Ovary (tissue), 9 donors: Measurements from ENCODE around the gene PNMA8B. TPM values are rescaled to one million over a fixed set of nuclear protein-coding genes. Genes with fewer than 3 reads are reported as not detected.
A peak's percentile ranks its signal among the peaks of the same experiment; 100 is the strongest.

Experiments
- DNase-seq, 5 donors: peaks; one replicate each; pipeline ENCODE4 v3.0.0-alpha.2; 2019 to 2020
- H3K27ac ChIP-seq, 2 donors: fragments of 200-600 bp; one replicate each; pipeline versions ENCODE4 v1.5.1 to v1.8.0; 2019 to 2022
- H3K27me3 ChIP-seq: fragments of 200-600 bp; one replicate; pipeline ENCODE4 v1.8.0; 2022
- H3K36me3 ChIP-seq: fragments of 200-600 bp; sonication (generic); one replicate; pipeline ENCODE4 v1.5.1; 2019
- H3K4me1 ChIP-seq: one replicate; pipeline ENCODE4 v1.8.1; 2013; ENCODE audit warnings: mild to moderate bottlenecking, moderate library complexity; ENCODE audit not compliant: insufficient read depth
- H3K4me3 ChIP-seq: fragments of 200-600 bp; sonication (generic); one replicate; pipeline ENCODE4 v1.5.1; 2017
- H3K9me3 ChIP-seq, 2 donors: fragments of 200-600 bp in 1 of 2; sonication (generic) in 1 of 2; one replicate each; pipeline versions ENCODE4 v1.5.1 to v1.8.1; 2013 to 2019; ENCODE audit warnings: mild to moderate bottlenecking in 1 of 2, moderate library complexity in 1 of 2
- EP300 ChIP-seq: sonication (generic); formaldehyde crosslinking; IDR thresholded peaks from one replicate; pipeline ENCODE4 v1.6.1; 2017; ENCODE audit warnings: antibody characterized with exemption
- POLR2A ChIP-seq: fragments of 450-650 bp; IDR thresholded peaks from one replicate; pipeline ENCODE4 v1.6.1; 2017; ENCODE audit warnings: antibody characterized with exemption, mild to moderate bottlenecking, moderate library complexity
- WGBS, 3 donors: extraction: QIAGEN DNeasy Blood & Tissue Kit in 1 of 3; methylation state at CpG; one replicate each; pipeline versions ENCODE4 v1.1.5 to v1.1.7; 2013 to 2017; 5-methylcytosine and 5-hydroxymethylcytosine counted together
- intact Hi-C, 4 donors: fragments of 100-400 bp; cut with DNase I; formaldehyde crosslinking; loops; one replicate each; pipeline versions ENCODE4 v1.11.0 to v1.15.1; 2022 to 2023
- polyA plus RNA-seq, 2 donors: library from polyadenylated mRNA; stranded (reverse); fragments of 200-250 nt in 1 of 2; fragments of 350-450 nt in 1 of 2; fragmentation: Illumina TruSeq in 1 of 2; extraction: RNeasy Lipid Tissue Mini Kit (QIAGEN cat#74804) in 1 of 2; gene quantifications; one replicate each; pipeline ENCODE4 v1.2.3, GENCODE V29; 2013 to 2014
- total RNA-seq, 7 donors: library from RNA; depleted of rRNA in 2 of 7; stranded (reverse); fragments of >200 nt in 2 of 7; fragmentation: NEBNext Ultra II Directional in 3 of 7; extraction: Animal tissue kit (Norgen Biotek cat#: 25700) in 3 of 7; gene quantifications; one replicate each; pipeline versions ENCODE4 v1.1.0 to v1.2.4, GENCODE V29; 2016 to 2023
- TF ChIP-seq, protein P1 (sequence below), 3 donors: fragments of 450-650 bp in 2 of 3; fragments of 200-600 bp in 1 of 3; IDR thresholded peaks; one replicate each; pipeline versions ENCODE4 v1.5.1 to v1.8.0; 2016 to 2022; ENCODE audit warnings: antibody characterized with exemption in 3 of 3, mild to moderate bottlenecking in 1 of 3
- donor health status: DM: no; HTN: no; CAD: no; lungs with moderate emphysema.
- donor health status: DM: no; HTN: no; CAD: no.
- donor health status: Bipolar disorder and iron deficiency.
- donor health status: DM: yes; HTN: yes; CAD: no.
- donor health status: DM: no; HTN: no; CAD: no.
- donor health status: DM: yes; HTN: yes; CAD: no.

Gene PNMA8B
- total and polyA plus RNA-seq, 9 donors = 0.97 to 10.6 (median 5.3) TPM

DNA sequence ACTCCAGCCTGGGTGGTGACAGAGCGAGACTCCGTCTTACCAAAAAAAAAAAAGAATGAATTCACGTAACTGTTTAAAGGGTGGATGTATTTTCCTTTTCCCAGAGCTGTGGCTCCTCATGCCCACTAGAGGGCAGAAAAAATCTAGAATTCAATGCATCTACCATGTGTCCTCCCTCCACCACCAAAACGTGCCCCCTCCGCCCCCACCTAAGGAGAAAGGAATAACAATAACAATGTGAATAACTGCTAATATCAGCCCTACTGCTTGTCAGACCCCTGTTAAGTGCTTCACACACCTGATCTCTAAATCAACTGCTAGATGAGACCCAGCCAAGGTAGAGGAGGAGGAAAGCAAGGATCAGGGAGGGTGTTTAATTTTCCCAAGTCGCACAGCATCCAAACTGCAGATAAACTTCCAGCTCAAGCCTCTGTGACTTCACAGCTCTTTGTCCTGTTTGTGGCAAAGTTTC lies 20.2 kb upstream of the PNMA8B start:
- no peak for DNase-seq
- WGBS, 3 donors = 12 to 16% (median 15%) methylated on average over 6 of the region's 6 CpGs
- H3K27ac ChIP-seq = no peak overlapping the region
- no peak overlapping the region for H3K4me3 ChIP-seq
- H3K9me3 ChIP-seq = peaks cover 0 to 6% of the 10 kb centered on the region in 2 donors
- no peak for TF ChIP-seq POLR2A
- no peak for TF ChIP-seq EP300
- TF ChIP-seq, protein P1, sequence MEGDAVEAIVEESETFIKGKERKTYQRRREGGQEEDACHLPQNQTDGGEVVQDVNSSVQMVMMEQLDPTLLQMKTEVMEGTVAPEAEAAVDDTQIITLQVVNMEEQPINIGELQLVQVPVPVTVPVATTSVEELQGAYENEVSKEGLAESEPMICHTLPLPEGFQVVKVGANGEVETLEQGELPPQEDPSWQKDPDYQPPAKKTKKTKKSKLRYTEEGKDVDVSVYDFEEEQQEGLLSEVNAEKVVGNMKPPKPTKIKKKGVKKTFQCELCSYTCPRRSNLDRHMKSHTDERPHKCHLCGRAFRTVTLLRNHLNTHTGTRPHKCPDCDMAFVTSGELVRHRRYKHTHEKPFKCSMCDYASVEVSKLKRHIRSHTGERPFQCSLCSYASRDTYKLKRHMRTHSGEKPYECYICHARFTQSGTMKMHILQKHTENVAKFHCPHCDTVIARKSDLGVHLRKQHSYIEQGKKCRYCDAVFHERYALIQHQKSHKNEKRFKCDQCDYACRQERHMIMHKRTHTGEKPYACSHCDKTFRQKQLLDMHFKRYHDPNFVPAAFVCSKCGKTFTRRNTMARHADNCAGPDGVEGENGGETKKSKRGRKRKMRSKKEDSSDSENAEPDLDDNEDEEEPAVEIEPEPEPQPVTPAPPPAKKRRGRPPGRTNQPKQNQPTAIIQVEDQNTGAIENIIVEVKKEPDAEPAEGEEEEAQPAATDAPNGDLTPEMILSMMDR (IDR thresholded peaks at IDR 0.05) = peak in 2 of 3 donors; percentile 22 to 25
- H3K4me1 ChIP-seq = peaks cover 2% of the 10 kb centered on the region
- intact Hi-C loops = loop anchor here in 2 of 4 donors (2.0 to 10.0 kb wide), 2 partner anchors 237 to 241 kb away; no protein-coding TSS in a partner anchor
- no peaks in the 10 kb centered on the region for H3K36me3 ChIP-seq
- no peaks in the 10 kb centered on the region for H3K27me3 ChIP-seq

DNA sequence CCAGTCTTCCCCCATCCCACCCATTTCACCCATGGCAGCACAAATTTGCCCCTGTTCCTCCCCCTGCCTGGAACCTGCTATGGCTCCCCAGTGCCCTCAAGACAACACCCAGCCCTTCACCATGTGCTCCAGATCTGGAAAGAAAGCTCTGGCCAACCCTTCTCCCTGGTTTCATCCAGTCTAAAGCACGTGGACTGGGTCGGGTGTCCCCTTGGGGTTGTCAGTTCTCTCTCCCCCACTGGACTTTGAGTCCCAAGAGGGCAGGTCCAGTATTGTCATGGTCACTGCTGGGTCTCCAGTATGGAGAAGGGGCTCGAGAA lies 19.6 kb upstream of the PNMA8B start:
- no peak overlapping the region for H3K4me3 ChIP-seq
- H3K36me3 ChIP-seq = no peaks in the 10 kb centered on the region
- H3K27ac ChIP-seq = no peak overlapping the region
- peaks cover 0 to 6% of the 10 kb centered on the region in 2 donors for H3K9me3 ChIP-seq
- DNase-seq = no peak
- TF ChIP-seq EP300 (no peak), POLR2A (no peak)
- TF ChIP-seq, protein P1 (IDR thresholded peaks at IDR 0.05) = no peak
- peaks cover 2% of the 10 kb centered on the region for H3K4me1 ChIP-seq
- intact Hi-C loops = loop anchor here in 2 of 4 donors (2.0 to 10.0 kb wide), 2 partner anchors 236 to 240 kb away; no protein-coding TSS in a partner anchor
- no peaks in the 10 kb centered on the region for H3K27me3 ChIP-seq
- WGBS, 3 donors = 60 to 82% (median 72%) methylated on average over 3 of the region's 3 CpGs

DNA sequence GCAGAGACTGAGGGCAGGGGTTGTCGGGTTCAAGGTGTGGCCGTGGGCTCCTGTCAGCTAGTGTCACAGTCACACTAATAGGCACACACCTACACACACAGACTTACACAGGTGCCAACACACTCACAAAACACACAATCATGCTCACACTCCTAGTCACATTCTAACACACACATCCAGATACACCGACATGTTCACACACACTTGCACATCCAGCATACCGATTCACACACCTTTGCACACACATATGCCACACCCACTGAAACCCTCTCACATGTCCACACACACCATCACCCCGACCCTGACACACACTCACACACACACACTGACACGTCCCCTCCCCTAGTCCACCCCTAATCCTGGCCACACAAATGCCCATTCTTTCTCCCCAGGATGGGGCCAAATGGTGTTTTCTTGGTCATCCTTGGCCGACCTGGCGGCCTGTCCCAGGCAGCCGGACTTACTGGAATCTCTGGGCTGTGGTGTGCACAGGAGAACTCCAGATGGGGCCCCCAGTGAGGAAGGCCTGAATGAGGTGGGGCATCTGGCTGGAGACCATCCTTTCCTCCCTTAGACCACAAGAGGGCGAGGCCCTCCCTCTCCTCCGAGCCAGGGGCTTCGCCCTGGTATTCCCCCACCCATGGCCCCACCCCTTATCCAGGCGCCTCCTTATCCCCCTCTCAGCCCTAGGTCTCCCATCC lies 19.1 kb upstream of the PNMA8B start:
- no peak overlapping the region for H3K27ac ChIP-seq
- TF ChIP-seq POLR2A (no peak), EP300 (no peak)
- TF ChIP-seq, protein P1 (IDR thresholded peaks at IDR 0.05) = no peak
- intact Hi-C loops = loop anchor here in 3 of 4 donors (2.0 to 10.0 kb wide), 3 partner anchors 232 to 240 kb away; no protein-coding TSS in a partner anchor
- H3K4me1 ChIP-seq = peaks cover 2% of the 10 kb centered on the region
- H3K9me3 ChIP-seq = peaks cover 0 to 6% of the 10 kb centered on the region in 2 donors
- DNase-seq = no peak
- no peaks in the 10 kb centered on the region for H3K27me3 ChIP-seq
- no peaks in the 10 kb centered on the region for H3K36me3 ChIP-seq
- WGBS, 3 donors = 67 to 70% (median 69%) methylated on average over 13 of the region's 13 CpGs
- H3K4me3 ChIP-seq = no peak overlapping the region

DNA sequence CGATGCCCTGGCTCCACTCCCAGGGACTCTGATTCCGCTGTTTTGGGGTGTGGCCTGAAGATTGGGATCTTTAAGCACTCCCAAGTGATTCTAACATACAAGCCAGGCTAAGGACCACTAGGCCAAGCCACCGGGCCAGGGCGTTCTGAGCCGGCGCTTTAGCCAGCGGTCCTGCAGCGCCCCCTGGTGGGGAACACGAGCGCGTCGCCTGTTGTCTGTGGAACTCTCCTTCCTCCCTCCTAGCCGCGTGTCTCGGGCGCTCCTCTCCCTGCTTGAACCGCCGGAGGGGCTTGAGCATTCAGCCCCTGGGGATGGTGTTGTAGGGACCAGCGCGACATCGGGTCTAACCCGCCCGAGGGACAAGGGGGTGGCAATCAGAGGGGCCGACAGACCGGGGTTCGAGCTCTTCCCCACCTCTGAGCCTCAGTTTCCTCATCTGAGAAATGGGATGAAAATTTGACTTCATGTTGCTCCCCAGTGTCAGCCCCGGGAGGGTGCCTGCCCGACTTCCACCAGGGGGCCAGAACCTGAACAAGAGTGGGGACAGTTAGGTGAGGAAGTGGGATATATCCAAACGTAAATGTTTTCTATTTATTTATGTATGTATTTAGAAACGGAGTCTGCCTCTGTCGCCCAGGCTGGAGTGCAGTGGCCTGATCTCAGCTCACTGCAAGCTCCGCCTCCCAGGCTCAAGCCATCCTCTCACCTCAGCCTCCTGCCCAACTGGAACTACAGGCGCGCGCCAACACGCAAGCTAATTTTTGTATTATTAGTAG lies 18.0 kb upstream of the PNMA8B start:
- H3K27ac ChIP-seq = no peak overlapping the region
- WGBS, 3 donors = 22 to 42% (median 23%) methylated on average over 21 to 36 of the region's 36 CpGs
- H3K4me1 ChIP-seq = peaks cover 2% of the 10 kb centered on the region
- intact Hi-C loops = loop anchor here in 3 of 4 donors (2.0 to 10.0 kb wide), 3 partner anchors 231 to 239 kb away; no protein-coding TSS in a partner anchor
- H3K9me3 ChIP-seq = peaks cover 0 to 6% of the 10 kb centered on the region in 2 donors
- H3K27me3 ChIP-seq = no peaks in the 10 kb centered on the region
- H3K4me3 ChIP-seq = no peak overlapping the region
- TF ChIP-seq, protein P1 (IDR thresholded peaks at IDR 0.05) = peak; percentile 95 to 97 (median 96)
- no peak for TF ChIP-seq POLR2A
- no peaks in the 10 kb centered on the region for H3K36me3 ChIP-seq
- peak; percentile 75 to 90 (median 89) for DNase-seq
